Measurements from ENCODE around the gene AMN1.

The AMN1 gene

GRCh38 chr12:31655792-31656191, 73.0 kb downstream of the AMN1 start:
- no peaks in the 10 kb centered on the region for H3K27me3 ChIP-seq (ENCODE audit: control insufficient read depth, insufficient read depth, low read length)
- no peak overlapping the region for H3K4me3 ChIP-seq (ENCODE audit: low read length)
- no peak overlapping the region for H3K27ac ChIP-seq (ENCODE audit: low read length)
- H3K4me1 ChIP-seq (ENCODE audit: control insufficient read depth, insufficient read depth, low read length): no peaks in the 10 kb centered on the region
- no peaks in the 10 kb centered on the region for H3K9me3 ChIP-seq (ENCODE audit: control insufficient read depth, insufficient read depth, low read length)
- DNase-seq (ENCODE audit: low read depth, low spot score): no peak
- WGBS (ENCODE audit: insufficient coverage, insufficient read length): no CpG with 5 or more reads among the region's 1 CpG
- no peaks in the 10 kb centered on the region for H3K36me3 ChIP-seq (ENCODE audit: control insufficient read depth, insufficient read depth, low read length)

- H3K36me3 ChIP-seq (ENCODE audit: control insufficient read depth, insufficient read depth, low read length): no peaks in the 10 kb centered on the region
- H3K9me3 ChIP-seq (ENCODE audit: control insufficient read depth, insufficient read depth, low read length): no peaks in the 10 kb centered on the region
- no peak overlapping the region for H3K4me3 ChIP-seq (ENCODE audit: low read length)
- DNase-seq (ENCODE audit: low read depth, low spot score): no peak
- H3K27ac ChIP-seq (ENCODE audit: low read length): no peak overlapping the region
- no peaks in the 10 kb centered on the region for H3K4me1 ChIP-seq (ENCODE audit: control insufficient read depth, insufficient read depth, low read length)
- H3K27me3 ChIP-seq (ENCODE audit: control insufficient read depth, insufficient read depth, low read length): no peaks in the 10 kb centered on the region
- WGBS (ENCODE audit: insufficient coverage, insufficient read length): no CpG with 5 or more reads among the region's 4 CpGs
Observed at GRCh38 chr12:31655208-31655607, 73.6 kb downstream of the AMN1 start.

GRCh38 chr12:31651893-31652521, 76.8 kb downstream of the AMN1 start:
- Histone ChIP-seq H3K27ac (ENCODE audit: low read length) (no peak overlapping the region), H3K36me3 (ENCODE audit: control insufficient read depth, insufficient read depth, low read length) (no peaks in the 10 kb centered on the region), H3K27me3 (ENCODE audit: control insufficient read depth, insufficient read depth, low read length) (no peaks in the 10 kb centered on the region), H3K4me1 (ENCODE audit: control insufficient read depth, insufficient read depth, low read length) (no peaks in the 10 kb centered on the region), H3K9me3 (ENCODE audit: control insufficient read depth, insufficient read depth, low read length) (no peaks in the 10 kb centered on the region), H3K4me3 (ENCODE audit: low read length) (no peak overlapping the region)
- DNase-seq (ENCODE audit: low read depth, low spot score): no peak
- no CpG with 5 or more reads among the region's 18 CpGs for WGBS (ENCODE audit: insufficient coverage, insufficient read length)

DNA sequence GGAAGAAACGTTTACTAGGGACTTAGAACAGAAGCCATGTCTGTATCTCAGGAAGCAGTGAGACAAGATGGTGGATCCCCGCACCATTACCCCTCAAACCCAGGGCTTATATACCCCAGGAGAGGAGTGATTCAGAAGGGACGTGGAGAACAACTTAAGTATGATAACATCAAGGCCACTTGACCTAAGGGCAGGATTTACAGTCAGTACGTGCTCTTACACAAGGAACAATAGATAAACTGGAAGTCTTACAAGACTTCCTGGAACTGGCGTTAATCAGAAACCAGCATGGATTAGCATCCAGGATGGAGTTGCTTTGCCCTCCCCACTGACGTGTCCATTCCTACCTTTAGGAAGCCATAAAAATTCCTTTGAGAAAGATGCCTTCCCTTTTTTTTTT, 77.9 kb downstream of the AMN1 start:
- Histone ChIP-seq H3K9me3 (ENCODE audit: control insufficient read depth, insufficient read depth, low read length) (no peaks in the 10 kb centered on the region), H3K4me3 (ENCODE audit: low read length) (no peak overlapping the region), H3K27ac (ENCODE audit: low read length) (no peak overlapping the region), H3K4me1 (ENCODE audit: control insufficient read depth, insufficient read depth, low read length) (no peaks in the 10 kb centered on the region), H3K36me3 (ENCODE audit: control insufficient read depth, insufficient read depth, low read length) (no peaks in the 10 kb centered on the region), H3K27me3 (ENCODE audit: control insufficient read depth, insufficient read depth, low read length) (no peaks in the 10 kb centered on the region)
- no CpG with 5 or more reads among the region's 6 CpGs for WGBS (ENCODE audit: insufficient coverage, insufficient read length)
- no peak for DNase-seq (ENCODE audit: low read depth, low spot score)

DNA sequence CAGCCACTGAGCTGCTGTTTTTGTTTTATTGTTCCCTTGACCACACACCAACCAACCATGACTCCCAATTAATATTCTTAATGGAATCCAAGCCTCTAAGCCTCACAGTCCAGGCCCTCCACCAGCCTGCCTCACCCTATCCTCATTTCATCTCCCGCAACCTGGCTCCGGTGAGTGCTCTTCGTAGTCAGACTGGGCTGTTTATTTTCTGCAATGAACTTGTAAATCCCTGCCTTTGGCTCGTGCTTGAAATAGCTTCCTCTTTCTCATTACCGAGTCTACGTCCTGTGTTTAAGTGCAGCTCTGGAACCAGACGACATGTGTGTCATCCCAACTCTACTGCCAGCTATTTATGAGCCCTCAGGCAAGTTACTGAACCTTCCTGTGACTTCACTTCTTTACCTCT, 81.7 kb downstream of the AMN1 start:
- no CpG with 5 or more reads among the region's 7 CpGs for WGBS (ENCODE audit: insufficient coverage, insufficient read length)
- no peak for DNase-seq (ENCODE audit: low read depth, low spot score)

DNA sequence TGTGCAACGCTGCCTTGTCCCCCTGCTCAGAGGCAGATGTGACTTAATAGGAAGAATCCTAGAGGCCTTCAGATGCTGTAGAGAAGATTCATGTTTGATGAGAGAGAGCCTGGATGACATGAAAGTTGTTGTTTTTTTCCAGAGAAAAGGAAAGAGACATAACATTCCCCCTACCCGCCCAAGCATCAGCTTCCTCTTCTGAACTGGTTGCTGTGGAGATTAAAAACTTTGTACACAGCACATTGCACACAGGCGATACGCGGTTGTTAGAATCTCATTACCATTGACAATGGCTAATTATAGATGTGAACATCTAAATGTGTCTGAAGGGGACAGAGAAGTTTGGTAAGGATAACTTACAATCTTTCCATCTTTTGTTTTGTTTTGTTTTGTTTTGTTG, 82.9 kb downstream of the AMN1 start:
- no peaks in the 10 kb centered on the region for H3K4me1 ChIP-seq (ENCODE audit: control insufficient read depth, insufficient read depth, low read length)

More for the DNA sequence above, 81.7 kb downstream of the AMN1 start:
- Histone ChIP-seq H3K27ac (ENCODE audit: low read length) (no peak overlapping the region), H3K27me3 (ENCODE audit: control insufficient read depth, insufficient read depth, low read length) (no peaks in the 10 kb centered on the region), H3K4me3 (ENCODE audit: low read length) (no peak overlapping the region), H3K9me3 (ENCODE audit: control insufficient read depth, insufficient read depth, low read length) (no peaks in the 10 kb centered on the region), H3K36me3 (ENCODE audit: control insufficient read depth, insufficient read depth, low read length) (no peaks in the 10 kb centered on the region), H3K4me1 (ENCODE audit: control insufficient read depth, insufficient read depth, low read length) (no peaks in the 10 kb centered on the region)

DNA sequence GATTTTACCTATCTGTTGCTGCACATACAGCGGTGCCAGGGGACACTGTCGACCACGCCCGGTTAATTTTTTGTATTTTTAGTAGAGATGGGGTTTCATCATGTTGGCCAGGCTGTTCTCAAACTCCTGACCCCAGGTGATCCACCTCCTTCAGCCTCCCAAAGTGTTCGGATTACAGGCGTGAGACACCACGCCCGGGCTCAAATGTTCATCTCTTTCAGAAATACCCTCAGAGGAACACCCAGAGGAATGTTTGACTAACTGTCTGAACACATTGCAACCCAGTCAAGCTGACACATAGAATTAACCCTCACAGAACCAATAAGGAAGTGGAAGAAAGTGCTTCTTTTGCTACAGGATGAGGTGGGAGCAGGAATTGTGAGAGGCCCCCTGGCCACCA, 84.3 kb downstream of the AMN1 start:
- no peaks in the 10 kb centered on the region for H3K9me3 ChIP-seq (ENCODE audit: control insufficient read depth, insufficient read depth, low read length)
- H3K4me3 ChIP-seq (ENCODE audit: low read length): no peak overlapping the region
- H3K27me3 ChIP-seq (ENCODE audit: control insufficient read depth, insufficient read depth, low read length): no peaks in the 10 kb centered on the region
- H3K4me1 ChIP-seq (ENCODE audit: control insufficient read depth, insufficient read depth, low read length): no peaks in the 10 kb centered on the region
- no CpG with 5 or more reads among the region's 8 CpGs for WGBS (ENCODE audit: insufficient coverage, insufficient read length)
- no peak for DNase-seq (ENCODE audit: low read depth, low spot score)
- H3K27ac ChIP-seq (ENCODE audit: low read length): no peak overlapping the region
- H3K36me3 ChIP-seq (ENCODE audit: control insufficient read depth, insufficient read depth, low read length): no peaks in the 10 kb centered on the region

More for the DNA sequence above, 82.9 kb downstream of the AMN1 start:
- DNase-seq (ENCODE audit: low read depth, low spot score): no peak
- H3K4me3 ChIP-seq (ENCODE audit: low read length): no peak overlapping the region
- H3K27ac ChIP-seq (ENCODE audit: low read length): no peak overlapping the region
- no CpG with 5 or more reads among the region's 5 CpGs for WGBS (ENCODE audit: insufficient coverage, insufficient read length)
- H3K36me3 ChIP-seq (ENCODE audit: control insufficient read depth, insufficient read depth, low read length): no peaks in the 10 kb centered on the region
- no peaks in the 10 kb centered on the region for H3K9me3 ChIP-seq (ENCODE audit: control insufficient read depth, insufficient read depth, low read length)
- H3K27me3 ChIP-seq (ENCODE audit: control insufficient read depth, insufficient read depth, low read length): no peaks in the 10 kb centered on the region

- Histone ChIP-seq H3K27me3 (ENCODE audit: control insufficient read depth, insufficient read depth, low read length) (no peaks in the 10 kb centered on the region), H3K9me3 (ENCODE audit: control insufficient read depth, insufficient read depth, low read length) (no peaks in the 10 kb centered on the region), H3K36me3 (ENCODE audit: control insufficient read depth, insufficient read depth, low read length) (no peaks in the 10 kb centered on the region), H3K27ac (ENCODE audit: low read length) (no peak overlapping the region), H3K4me3 (ENCODE audit: low read length) (no peak overlapping the region), H3K4me1 (ENCODE audit: control insufficient read depth, insufficient read depth, low read length) (no peaks in the 10 kb centered on the region)
- DNase-seq (ENCODE audit: low read depth, low spot score): no peak
- no CpG with 5 or more reads among the region's 11 CpGs for WGBS (ENCODE audit: insufficient coverage, insufficient read length)
Observed at GRCh38 chr12:31641509-31642090, 87.2 kb downstream of the AMN1 start.

- Histone ChIP-seq H3K4me3 (ENCODE audit: low read length) (no peak overlapping the region), H3K36me3 (ENCODE audit: control insufficient read depth, insufficient read depth, low read length) (no peaks in the 10 kb centered on the region), H3K27ac (ENCODE audit: low read length) (no peak overlapping the region), H3K27me3 (ENCODE audit: control insufficient read depth, insufficient read depth, low read length) (no peaks in the 10 kb centered on the region), H3K4me1 (ENCODE audit: control insufficient read depth, insufficient read depth, low read length) (no peaks in the 10 kb centered on the region), H3K9me3 (ENCODE audit: control insufficient read depth, insufficient read depth, low read length) (no peaks in the 10 kb centered on the region)
- no CpG with 5 or more reads among the region's 1 CpG for WGBS (ENCODE audit: insufficient coverage, insufficient read length)
- DNase-seq (ENCODE audit: low read depth, low spot score): no peak
Observed at GRCh38 chr12:31634620-31635019, 94.2 kb downstream of the AMN1 start.

GRCh38 chr12:31633464-31633863, 95.4 kb downstream of the AMN1 start:
- no peaks in the 10 kb centered on the region for H3K36me3 ChIP-seq (ENCODE audit: control insufficient read depth, insufficient read depth, low read length)
- DNase-seq (ENCODE audit: low read depth, low spot score): no peak
- no peak overlapping the region for H3K27ac ChIP-seq (ENCODE audit: low read length)
- H3K27me3 ChIP-seq (ENCODE audit: control insufficient read depth, insufficient read depth, low read length): no peaks in the 10 kb centered on the region
- no CpG with 5 or more reads among the region's 4 CpGs for WGBS (ENCODE audit: insufficient coverage, insufficient read length)
- no peaks in the 10 kb centered on the region for H3K9me3 ChIP-seq (ENCODE audit: control insufficient read depth, insufficient read depth, low read length)
- H3K4me3 ChIP-seq (ENCODE audit: low read length): no peak overlapping the region
- H3K4me1 ChIP-seq (ENCODE audit: control insufficient read depth, insufficient read depth, low read length): no peaks in the 10 kb centered on the region

- Histone ChIP-seq H3K36me3 (ENCODE audit: control insufficient read depth, insufficient read depth, low read length) (no peaks in the 10 kb centered on the region), H3K27ac (ENCODE audit: low read length) (no peak overlapping the region), H3K4me1 (ENCODE audit: control insufficient read depth, insufficient read depth, low read length) (no peaks in the 10 kb centered on the region), H3K27me3 (ENCODE audit: control insufficient read depth, insufficient read depth, low read length) (no peaks in the 10 kb centered on the region), H3K4me3 (ENCODE audit: low read length) (no peak overlapping the region), H3K9me3 (ENCODE audit: control insufficient read depth, insufficient read depth, low read length) (no peaks in the 10 kb centered on the region)
- no CpG with 5 or more reads among the region's 12 CpGs for WGBS (ENCODE audit: insufficient coverage, insufficient read length)
- DNase-seq (ENCODE audit: low read depth, low spot score): no peak
Observed at GRCh38 chr12:31631809-31632208, 97.0 kb downstream of the AMN1 start.

All from iPS DF 6.9 (cell line).